NCI-H510A treated with DMSO at 0.1 percent for 48 hours (cell line): Measurements from ENCODE around the gene BTG1.

Experiments
- DNase-seq: peaks from one replicate; lab custom pipeline; 2025; lab: John Stamatoyannopoulos, UW

BTG1 gene

DNA sequence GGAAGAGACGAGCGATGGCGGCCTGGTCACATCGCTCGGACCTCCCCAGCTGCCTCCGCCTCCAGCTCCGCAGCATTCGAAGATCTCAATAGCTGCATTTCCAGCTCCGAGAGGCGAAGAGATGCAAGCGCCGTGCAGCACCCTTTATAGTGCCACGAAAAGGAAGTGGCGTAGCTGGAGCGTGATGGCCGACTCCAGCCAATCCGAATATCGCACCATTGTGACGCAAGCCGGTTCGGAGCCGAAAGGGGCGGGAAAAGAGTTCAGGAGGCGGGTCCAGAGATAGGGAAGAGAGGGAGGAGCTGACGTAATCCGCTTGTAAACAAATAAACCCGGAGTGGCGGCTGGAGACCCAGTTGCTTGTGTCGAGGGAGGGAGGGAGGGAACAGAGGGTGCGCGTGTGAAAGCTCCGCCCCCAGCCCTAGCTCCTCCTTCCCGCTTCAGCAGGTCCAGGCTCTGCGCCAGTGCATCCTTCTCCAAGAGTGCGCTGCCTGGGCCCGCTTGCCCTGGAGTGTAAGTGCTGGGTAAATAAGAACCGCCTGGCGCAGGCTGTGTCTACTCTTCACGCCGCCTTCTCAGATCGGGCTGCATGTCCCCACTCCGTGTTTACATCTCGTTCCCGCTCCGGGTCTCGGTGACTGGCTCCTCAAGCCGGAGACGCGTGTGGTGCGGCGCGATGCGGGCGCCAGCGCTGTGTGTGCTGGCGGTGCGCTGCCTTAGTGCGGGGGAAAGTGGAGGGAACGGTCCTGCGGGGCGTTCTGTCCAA, at the start of gene BTG1:
Gene BTG1, minus strand, starts transcription at position 116 of the 766 bp plus-strand sequence. CDS start 311 bp downstream, outside the sequence.
- peak; percentile 98 for DNase-seq

GRCh38 chr12:92194561-92194960, 48.9 kb upstream of the BTG1 start:
- no peak for DNase-seq

GRCh38 chr12:92193846-92194245, 48.2 kb upstream of the BTG1 start:
- DNase-seq: no peak

DNA sequence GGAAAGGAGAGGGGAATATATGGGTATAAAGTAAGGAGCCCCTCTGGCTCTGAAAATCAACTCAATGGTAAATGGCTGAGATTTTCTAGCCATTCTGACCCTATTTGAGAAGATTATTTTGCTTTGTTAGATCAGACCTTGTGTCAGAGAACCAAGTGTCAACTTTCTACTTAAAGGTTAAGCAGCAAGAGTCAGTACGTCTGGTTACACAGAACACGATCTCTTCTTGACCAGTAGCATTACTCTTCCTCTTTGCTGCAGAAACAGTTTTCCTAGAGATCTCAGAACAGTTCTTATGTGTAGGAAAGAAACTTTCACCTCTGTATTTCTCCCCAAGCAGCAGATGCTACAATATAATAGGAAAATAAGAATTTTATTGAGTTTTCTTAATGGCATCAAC, 47.4 kb upstream of the BTG1 start:
- DNase-seq: no peak

DNA sequence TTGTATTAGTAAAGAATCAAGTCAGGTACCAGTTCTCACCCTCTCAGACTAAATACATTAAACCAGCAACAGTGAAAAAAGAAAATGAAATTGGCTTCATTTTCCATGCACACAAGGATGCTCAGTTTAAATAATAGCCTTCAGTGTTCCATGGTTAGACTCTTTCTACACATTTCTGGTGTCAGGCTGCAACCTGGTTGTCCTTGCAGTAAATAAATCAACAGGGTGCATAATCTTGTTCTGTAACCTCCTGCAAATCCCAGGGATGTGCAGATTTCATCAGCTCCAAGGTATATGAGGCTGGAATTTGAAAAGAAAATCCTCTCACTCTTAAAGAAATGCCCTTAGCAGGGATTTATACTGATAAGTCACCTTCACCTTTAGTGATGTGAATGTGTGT, 46.7 kb upstream of the BTG1 start:
- DNase-seq: no peak

- no peak for DNase-seq
Observed at GRCh38 chr12:92191061-92191460, 45.4 kb upstream of the BTG1 start.

GRCh38 chr12:92188517-92189188, 43.0 kb upstream of the BTG1 start:
- no peak for DNase-seq

- no peak for DNase-seq
Observed at GRCh38 chr12:92186038-92186470, 40.4 kb upstream of the BTG1 start.

GRCh38 chr12:92185052-92185451, 39.4 kb upstream of the BTG1 start:
- DNase-seq: no peak

- no peak for DNase-seq
Observed at GRCh38 chr12:92183575-92183974, 37.9 kb upstream of the BTG1 start.

- no peak for DNase-seq
Observed at GRCh38 chr12:92178340-92178739, 32.7 kb upstream of the BTG1 start.

- no peak for DNase-seq
Observed at GRCh38 chr12:92176646-92177045, 31.0 kb upstream of the BTG1 start.

DNA sequence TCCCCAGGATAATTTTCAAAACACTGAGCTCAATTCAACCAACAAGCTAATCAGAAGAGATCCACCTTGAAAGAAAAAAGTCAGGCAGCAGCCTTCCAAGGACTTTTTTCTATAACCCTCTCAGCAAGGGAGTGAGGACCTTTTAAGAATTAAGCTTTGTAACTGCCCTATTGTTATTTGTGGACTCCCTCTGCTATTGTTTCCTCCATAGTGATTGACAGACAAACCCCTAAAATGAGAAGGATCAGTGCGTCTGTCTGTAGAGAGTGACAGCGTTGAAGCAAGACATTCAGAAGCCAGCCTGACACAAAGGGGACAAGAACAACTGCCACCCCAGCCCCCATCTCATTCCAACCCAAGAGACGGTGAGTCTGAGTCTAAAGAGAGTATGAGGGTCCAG, 30.3 kb upstream of the BTG1 start:
- DNase-seq: no peak

GRCh38 chr12:92170050-92170449, 24.4 kb upstream of the BTG1 start:
- no peak for DNase-seq

GRCh38 chr12:92167075-92167474, 21.4 kb upstream of the BTG1 start:
- DNase-seq: no peak

DNA sequence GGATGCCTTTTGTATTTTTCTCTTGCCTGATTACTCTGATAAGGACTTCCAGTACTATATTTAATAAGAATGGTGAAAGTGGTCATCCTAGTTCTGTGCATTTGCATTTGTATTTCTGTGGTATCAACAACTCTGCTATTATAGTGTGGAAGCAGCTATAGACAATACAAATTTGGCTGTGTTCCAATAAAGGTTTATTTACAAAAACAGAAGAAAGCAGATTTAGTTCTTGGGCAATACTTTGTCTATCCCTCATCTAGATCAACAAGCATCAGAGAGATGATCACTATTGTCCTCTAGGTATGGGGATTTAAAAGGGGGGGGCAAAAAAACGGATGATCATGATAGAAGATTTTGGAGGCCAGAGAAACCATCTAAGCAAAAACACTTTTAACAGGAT, 19.1 kb upstream of the BTG1 start:
- no peak for DNase-seq

DNA sequence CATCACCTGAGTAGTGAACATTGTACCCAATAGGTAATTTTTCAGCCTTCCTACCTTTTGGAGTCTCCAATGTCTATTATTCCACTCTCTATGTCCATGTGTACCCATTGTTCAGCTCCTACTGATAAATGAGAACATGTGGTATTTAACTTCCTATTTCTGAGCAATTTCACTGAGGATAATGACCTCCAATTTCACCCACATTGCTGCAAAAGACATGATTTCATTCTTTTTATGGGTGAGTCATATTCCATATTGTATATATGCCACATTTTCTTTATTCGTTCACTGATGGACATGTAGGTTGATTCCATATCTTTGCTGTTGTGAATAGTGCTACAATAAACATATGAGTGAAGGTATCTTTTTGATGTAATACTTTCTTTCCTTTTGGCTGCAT, 16.4 kb upstream of the BTG1 start:
- no peak for DNase-seq

DNA sequence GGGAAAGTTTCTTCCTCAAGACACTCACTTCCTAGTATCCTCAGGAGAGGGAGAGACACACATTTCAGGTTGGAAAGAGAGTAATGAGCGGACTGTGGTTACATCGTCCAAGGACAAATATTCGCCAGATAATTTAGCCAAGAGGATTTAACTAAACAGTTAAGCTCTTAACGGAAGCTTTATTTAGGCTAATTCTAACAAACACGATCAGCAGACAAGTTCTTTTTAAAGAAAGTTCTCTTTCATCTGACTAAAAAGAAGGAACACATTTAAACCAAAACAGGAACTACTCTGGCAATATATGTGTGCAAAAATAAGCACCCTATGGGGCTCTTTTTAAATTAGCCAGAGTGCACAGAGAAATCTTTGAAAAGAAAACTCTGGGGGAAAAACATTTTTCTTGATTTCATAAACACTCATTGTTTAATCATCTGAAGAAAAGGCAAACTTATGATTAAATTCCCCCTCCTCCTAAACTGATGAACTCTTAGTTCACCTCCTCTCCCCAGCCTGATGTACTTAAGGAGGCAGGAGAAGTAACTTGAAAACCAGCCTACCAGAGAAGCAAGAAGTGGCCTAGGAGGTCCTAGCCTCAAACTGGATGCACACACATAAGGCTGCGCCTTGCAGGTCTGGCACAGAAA, 13.3 kb upstream of the BTG1 start:
- no peak for DNase-seq

DNA sequence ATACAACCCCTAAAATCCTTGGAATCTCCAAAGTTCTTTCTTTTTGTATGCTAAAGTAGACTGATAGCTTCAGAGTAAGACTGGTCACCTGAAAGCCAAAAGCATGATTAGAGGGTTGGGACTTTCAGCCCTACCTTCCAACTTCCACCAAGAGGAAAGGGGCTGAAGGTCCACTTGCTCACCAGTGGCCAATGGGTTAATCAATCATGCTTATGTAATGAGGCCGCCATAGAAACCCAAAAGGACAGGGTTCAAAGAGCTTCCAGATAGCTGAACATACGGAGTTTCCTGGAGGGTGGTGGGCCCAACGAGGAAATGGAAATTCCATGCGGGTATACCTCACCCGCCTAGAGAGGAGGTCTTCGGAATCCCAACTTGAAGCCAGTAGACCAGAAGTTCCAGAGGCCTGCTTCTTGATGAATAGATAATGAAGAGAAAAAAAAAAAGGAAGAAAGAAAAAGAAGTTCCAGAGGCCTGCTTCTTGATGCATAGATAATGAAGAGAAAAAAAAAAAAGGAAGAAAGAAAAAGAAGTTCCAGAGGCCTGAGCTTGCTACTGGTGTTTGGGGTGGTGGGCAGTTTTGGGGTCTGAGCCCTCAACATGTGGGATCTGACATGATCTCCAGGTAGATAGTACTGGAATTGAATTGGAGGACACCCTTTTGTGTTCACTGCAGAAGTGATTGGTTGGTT, 11.2 kb upstream of the BTG1 start:
- no peak for DNase-seq

GRCh38 chr12:92156139-92156538, 10.5 kb upstream of the BTG1 start:
- no peak for DNase-seq

DNA sequence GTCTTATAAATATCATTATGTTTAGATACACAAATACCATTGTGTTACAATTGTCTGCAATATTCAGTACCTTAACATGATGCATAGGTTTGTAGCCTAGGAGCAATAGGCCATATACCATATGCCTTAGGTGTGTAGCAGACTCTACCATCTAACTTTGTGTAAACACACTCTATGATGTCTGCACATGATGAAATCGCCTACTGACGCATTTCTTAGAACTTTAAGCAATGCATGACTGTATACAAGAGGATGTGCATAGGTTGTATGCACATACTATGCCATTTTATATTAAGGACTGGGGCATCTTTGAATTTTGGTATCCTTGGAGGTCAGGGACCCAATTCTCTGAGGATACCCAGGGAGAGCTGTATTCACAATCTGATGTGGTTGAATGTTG, 10.1 kb upstream of the BTG1 start:
- no peak for DNase-seq

- DNase-seq: no peak
Observed at GRCh38 chr12:92151916-92152315, 6.3 kb upstream of the BTG1 start.

DNA sequence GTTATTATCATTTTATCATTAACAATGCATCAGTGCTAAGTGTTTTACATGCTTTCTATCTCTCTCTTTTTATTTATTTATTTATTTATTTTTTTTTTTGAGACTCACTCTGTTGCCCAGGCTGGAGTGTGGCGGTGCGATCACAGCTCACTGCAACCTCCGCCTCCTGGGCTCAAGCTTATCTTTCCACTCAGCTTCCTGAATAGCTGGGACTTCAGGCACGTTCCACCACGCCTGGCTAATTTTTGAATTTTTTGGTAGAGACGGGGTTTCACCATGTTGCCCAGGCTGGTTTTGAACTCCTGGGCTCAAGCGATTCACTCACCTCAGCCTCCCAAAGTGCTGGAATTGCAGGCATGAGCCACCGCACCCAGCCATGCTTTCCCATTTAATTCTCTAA, 3.9 kb upstream of the BTG1 start:
- no peak for DNase-seq
